ENCODE results near the gene GUSB. TPM values are rescaled to one million over a fixed set of nuclear protein-coding genes. Genes with fewer than 3 reads are reported as not detected.

GUSB gene
- total RNA-seq, 1 experiment from 2014 or later: 42.3 TPM

- no peak for TF ChIP-seq ZNF263 (CRISPR knock-in tag; IDR thresholded peaks at IDR 0.05; ENCODE audit: low read depth)
- no peak for TF ChIP-seq NFATC4 (CRISPR knock-in tag; IDR thresholded peaks at IDR 0.05)
- TF ChIP-seq ATF6 (CRISPR knock-in tag; IDR thresholded peaks at IDR 0.05): no peak
- TF ChIP-seq GRHL2 (CRISPR knock-in tag; IDR thresholded peaks at IDR 0.05; ENCODE audit: insufficient replicate concordance, severe bottlenecking): no peak
- TF ChIP-seq NFYB (CRISPR knock-in tag; conservative IDR thresholded peaks at IDR 0.05; ENCODE audit: low read depth): no peak
These were observed 65.9 kb downstream of the GUSB start (continued) for GRCh38 chr7:65915921-65916657.

- Mint-ChIP-seq H3K4me3 (no peak overlapping the region), H3K4me1 (peaks cover 14% of the 10 kb centered on the region), H3K36me3 (no peaks in the 10 kb centered on the region), H3K27ac (no peak overlapping the region), H3K27me3 (ENCODE audit: low read depth) (no peaks in the 10 kb centered on the region), H3K9me3 (no peaks in the 10 kb centered on the region)
- DNase-seq (ENCODE audit: low spot score): no peak
- TF ChIP-seq JUN (CRISPR knock-in tag; IDR thresholded peaks at IDR 0.05) (no peak), ZSCAN18 (CRISPR knock-in tag; IDR thresholded peaks at IDR 0.05) (no peak), E2F5 (CRISPR knock-in tag; IDR thresholded peaks at IDR 0.05) (no peak), MAX (CRISPR knock-in tag; IDR thresholded peaks at IDR 0.05) (no peak), NFE2L1 (CRISPR knock-in tag; IDR thresholded peaks at IDR 0.05) (no peak), ZNF425 (CRISPR knock-in tag; conservative IDR thresholded peaks at IDR 0.05) (no peak), ZNF121 (CRISPR knock-in tag; IDR thresholded peaks at IDR 0.05) (no peak), RELA (CRISPR knock-in tag; IDR thresholded peaks at IDR 0.05; ENCODE audit: borderline replicate concordance) (no peak), MYBL2 (CRISPR knock-in tag; IDR thresholded peaks at IDR 0.05) (no peak)
- ATAC-seq: no peak
- ChIA-PET POLR2A (no interaction called here), CTCF (no interaction called here)
These were observed 69.8 kb downstream of the GUSB start for GRCh38 chr7:65912237-65912636.

Other genes starting within 250 kb of the GUSB start
- 28.3 to 30.2 TPM (median 28.5 TPM) in 3 replicates for gene VKORC1L1, start 109.1 kb downstream of the GUSB start, total RNA-seq (2021)
- 29.5 to 31.9 TPM (median 29.8 TPM) in 3 replicates for gene ASL, start 93.6 kb upstream of the GUSB start, total RNA-seq (2021)
- 20.3 to 23.3 TPM (median 21.2 TPM) in 3 replicates for gene CRCP, start 132.6 kb upstream of the GUSB start, total RNA-seq (2021)
- 15.0 to 17.7 TPM (median 16.8 TPM) in 3 replicates for gene TPST1, start 223.1 kb upstream of the GUSB start, total RNA-seq (2021)